ENCODE data around the gene CLDN1.

DNA sequence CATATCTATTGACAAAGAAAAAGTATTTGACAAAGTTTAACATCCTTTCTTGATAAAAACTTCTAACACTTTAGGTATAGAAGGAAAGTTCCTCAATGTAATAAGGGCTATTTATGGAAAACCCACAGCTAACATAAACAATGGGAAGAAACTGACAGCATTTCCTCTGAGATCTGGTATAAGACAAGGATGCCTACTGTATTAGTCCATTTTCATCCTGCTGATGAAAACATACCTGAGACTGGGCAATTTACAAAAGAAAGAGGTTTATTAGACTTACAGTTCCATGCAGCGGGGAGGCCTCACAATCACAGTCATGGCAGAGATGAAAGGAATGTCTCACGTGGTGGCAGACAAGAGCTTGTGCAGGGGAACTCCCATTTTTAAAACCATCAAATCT is 17.8 kb upstream of the CLDN1 start:
- TF ChIP-seq, protein P1, sequence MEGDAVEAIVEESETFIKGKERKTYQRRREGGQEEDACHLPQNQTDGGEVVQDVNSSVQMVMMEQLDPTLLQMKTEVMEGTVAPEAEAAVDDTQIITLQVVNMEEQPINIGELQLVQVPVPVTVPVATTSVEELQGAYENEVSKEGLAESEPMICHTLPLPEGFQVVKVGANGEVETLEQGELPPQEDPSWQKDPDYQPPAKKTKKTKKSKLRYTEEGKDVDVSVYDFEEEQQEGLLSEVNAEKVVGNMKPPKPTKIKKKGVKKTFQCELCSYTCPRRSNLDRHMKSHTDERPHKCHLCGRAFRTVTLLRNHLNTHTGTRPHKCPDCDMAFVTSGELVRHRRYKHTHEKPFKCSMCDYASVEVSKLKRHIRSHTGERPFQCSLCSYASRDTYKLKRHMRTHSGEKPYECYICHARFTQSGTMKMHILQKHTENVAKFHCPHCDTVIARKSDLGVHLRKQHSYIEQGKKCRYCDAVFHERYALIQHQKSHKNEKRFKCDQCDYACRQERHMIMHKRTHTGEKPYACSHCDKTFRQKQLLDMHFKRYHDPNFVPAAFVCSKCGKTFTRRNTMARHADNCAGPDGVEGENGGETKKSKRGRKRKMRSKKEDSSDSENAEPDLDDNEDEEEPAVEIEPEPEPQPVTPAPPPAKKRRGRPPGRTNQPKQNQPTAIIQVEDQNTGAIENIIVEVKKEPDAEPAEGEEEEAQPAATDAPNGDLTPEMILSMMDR (IDR thresholded peaks at IDR 0.05; ENCODE audit: low read depth, low read length) = no peak
- TF ChIP-seq POLR2A (IDR thresholded peaks at IDR 0.05; ENCODE audit: extremely low read depth, insufficient read length) (no peak), MYC (IDR thresholded peaks at IDR 0.05; ENCODE audit: low read depth, low read length) (no peak)
- TF ChIP-seq, protein P2, sequence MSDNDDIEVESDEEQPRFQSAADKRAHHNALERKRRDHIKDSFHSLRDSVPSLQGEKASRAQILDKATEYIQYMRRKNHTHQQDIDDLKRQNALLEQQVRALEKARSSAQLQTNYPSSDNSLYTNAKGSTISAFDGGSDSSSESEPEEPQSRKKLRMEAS (IDR thresholded peaks at IDR 0.05; ENCODE audit: low read depth, low read length) = no peak
